ENCODE results near the gene TMEM79.

TMEM79 gene, protein sequence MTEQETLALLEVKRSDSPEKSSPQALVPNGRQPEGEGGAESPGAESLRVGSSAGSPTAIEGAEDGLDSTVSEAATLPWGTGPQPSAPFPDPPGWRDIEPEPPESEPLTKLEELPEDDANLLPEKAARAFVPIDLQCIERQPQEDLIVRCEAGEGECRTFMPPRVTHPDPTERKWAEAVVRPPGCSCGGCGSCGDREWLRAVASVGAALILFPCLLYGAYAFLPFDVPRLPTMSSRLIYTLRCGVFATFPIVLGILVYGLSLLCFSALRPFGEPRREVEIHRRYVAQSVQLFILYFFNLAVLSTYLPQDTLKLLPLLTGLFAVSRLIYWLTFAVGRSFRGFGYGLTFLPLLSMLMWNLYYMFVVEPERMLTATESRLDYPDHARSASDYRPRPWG

DNA sequence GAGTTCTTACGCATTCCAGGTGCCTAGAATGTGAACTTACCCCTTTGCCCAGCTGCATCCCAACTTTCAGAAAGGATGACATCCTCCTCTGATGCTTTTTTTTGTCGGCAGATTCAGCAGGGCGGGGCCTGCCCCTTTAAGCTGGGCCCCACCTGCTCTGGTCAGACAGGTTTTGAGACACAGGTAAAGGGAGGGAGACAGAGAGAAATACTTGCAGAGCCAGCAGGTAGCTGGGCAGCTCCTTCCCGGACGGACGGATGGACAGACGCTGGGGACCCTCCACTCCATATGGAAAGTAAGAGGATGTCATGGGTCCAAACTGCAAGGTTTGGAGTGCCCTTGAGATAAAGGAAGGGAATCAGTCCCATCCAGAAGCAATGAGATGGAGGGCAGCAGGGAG lies at the start of gene TMEM79:
TMEM79 (plus strand) TSS at position 214 of the 400 bp plus-strand sequence. CDS start 902 bp downstream, outside the sequence.
- DNase-seq: no peak

DNA sequence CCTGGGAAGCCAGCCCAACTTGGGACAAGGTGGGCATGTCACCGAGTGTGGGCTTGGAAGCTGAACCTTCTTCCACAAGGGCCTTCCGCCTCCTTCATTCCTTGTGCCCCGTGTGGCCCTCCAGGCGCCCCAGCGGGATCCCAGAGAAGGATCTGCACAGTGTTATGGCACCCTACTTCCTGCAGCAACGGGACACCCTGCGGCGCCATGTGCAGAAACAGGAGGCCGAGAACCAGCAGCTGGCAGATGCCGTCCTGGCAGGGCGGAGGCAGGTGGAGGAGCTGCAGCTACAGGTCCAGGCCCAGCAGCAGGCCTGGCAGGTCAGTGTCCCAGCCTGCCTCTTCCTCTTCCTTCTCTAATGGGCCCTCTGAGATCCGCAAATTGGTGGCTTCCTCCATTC lies 48.0 kb upstream of the TMEM79 start:
- DNase-seq: no peak

DNA sequence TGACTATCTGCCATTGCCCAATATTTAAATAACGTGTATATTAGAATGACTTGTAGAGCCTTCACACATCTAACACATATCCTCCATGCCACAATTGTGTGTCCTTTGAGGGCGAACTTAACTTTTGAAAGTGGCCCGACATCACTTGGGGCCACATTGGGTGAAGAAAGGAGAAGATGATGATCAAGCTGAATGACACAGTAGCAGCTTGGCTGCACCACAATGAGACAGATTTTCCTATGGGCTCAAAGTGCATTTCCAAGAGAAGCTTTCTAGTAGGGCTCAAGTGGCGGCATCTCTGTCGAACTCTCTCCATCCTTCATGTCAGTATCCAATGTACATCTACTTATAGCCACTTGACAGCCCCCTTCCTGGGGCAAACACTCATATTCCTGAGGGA lies 45.9 kb upstream of the TMEM79 start:
- DNase-seq: no peak

DNA sequence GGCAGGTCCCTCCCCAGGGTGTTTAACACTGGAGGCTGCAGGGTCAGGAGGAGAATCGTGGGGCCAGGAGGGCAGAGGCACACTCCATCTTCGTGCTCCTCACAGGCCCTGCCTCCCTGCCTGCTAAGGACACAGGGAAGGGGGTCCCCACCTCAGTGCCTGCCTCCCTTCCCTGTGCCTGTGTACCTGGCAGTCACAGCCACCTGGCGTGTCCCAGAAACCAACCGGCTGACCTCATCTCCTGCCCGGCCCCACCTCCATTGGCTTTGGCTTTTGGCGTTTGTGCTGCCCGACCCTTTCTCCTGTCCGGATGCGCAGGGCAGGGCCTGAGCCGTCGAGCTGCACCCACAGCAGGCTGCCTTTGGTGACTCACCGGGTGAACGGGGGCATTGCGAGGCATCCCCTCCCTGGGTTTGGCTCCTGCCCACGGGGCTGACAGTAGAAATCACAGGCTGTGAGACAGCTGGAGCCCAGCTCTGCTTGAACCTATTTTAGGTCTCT lies 42.8 kb upstream of the TMEM79 start:
- DNase-seq: no peak

DNA sequence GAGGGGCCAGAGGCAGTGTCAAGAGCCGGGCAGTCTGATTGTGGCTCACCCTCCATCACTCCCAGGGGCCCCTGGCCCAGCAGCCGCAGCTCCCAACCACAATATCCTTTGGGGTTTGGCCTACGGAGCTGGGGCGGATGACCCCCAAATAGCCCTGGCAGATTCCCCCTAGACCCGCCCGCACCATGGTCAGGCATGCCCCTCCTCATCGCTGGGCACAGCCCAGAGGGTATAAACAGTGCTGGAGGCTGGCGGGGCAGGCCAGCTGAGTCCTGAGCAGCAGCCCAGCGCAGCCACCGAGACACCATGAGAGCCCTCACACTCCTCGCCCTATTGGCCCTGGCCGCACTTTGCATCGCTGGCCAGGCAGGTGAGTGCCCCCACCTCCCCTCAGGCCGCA lies 42.2 kb upstream of the TMEM79 start, which contains the start of gene BGLAP:
BGLAP (plus strand) TSS at position 259 of the 400 bp plus-strand sequence; CDS start at position 307, 48 bp downstream.
- no peak for DNase-seq

DNA sequence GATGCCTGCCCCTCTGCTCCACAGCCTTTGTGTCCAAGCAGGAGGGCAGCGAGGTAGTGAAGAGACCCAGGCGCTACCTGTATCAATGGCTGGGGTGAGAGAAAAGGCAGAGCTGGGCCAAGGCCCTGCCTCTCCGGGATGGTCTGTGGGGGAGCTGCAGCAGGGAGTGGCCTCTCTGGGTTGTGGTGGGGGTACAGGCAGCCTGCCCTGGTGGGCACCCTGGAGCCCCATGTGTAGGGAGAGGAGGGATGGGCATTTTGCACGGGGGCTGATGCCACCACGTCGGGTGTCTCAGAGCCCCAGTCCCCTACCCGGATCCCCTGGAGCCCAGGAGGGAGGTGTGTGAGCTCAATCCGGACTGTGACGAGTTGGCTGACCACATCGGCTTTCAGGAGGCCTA lies 41.4 kb upstream of the TMEM79 start:
- DNase-seq: no peak

DNA sequence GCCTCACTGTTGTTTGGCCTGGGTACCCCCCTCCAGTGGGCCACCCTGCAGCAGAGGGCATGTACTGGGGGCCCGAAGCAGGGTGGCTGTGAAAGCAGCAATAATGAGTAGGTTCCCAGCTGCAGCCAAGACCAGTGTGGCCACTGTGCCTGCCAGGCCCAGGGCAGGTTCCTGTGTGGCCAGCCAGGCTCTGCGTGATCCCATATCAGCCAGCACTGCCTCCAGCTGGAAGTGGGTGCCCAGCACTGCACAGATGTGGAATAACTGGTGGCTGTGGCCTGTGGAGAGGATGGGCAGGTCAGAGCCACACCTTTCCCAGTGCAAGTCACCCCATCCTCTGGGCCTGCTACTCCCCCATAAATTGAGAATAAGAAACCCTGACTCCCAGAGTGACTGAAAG lies 40.0 kb upstream of the TMEM79 start:
- DNase-seq: no peak

DNA sequence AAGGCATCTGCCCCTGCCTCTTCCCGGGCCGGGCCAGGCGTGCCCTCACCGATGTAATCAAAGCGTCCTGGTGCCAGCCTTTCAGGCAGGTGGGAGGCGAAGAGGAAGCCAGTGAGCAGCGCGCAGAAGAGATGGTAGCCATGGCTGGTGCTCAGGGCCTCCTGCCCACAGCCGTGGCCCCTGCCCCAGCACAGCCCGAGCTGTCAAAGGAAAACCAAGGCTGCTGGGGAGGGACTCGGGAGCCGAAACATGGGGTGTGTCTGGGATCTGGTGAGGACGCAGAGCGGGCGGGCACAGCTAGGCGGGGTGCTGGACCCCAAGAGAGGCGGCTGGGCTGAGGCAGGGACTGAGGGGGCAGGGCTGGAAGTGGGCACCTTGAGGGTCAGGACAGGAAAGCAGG lies 39.4 kb upstream of the TMEM79 start:
- no peak for DNase-seq

DNA sequence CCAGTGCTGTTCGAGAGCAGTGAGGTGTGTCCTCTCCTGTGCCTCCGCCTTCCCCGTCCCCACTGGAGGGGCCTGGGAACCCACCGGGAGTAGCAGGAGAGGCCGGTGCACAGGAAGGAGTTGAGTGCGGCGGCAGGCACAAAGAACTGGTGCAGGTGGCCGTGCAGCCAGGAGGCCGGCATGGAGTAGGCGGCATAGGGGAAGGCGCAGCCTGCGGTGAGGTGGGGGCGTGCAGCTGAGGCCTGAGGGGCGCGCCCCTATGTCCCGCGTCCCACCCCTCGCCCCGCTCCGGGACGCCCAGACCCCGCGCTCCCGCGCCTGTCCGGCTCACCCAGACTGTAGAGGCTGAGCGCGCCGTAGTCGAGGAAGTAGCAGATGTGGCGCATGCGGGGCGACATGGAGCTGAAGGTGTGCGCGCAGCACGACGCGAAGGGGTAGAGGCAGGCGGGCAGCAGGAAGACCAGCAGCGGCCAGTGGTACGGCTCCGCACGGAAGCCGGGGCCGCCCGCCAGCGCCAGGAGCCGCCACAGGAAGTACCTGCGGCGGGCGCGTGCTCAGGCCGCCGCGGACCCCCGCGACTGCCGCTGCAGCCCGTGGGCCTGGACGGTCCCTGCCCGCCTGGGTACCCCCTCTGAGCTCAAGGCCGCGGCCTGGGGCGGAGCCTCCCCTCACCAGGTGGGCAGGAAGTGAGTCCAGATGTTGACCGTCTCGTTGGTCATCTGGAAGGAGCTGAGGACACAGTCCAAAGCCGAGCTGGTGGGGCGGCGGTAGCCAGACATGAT lies 38.5 kb upstream of the TMEM79 start:
- peak; percentile 36 for DNase-seq

DNA sequence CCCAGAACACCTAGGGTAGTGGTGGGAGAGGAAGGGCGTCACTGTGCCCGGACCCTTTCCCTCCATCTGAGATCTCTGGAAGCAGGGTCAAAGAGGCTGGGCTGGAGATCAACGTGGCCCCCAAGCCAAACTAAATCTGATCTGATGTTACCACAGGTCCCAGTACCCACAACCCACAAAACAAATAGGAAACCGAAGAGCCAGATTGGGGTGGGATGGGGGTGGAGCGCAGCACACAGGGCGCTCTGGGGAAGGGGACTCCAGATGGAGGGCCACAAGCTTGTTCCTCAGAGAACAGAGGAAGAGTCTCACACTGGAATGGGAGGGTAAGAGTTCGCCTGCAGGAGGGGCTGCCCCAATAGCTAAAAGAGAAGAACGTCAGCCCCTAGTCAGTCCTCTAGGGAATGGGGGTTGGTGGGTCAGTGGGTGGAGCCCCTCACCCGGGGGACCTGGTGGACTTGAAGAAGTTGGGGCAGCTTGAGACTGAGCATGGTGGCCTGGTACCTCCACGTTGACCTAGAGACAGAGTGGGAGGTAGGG lies 37.8 kb upstream of the TMEM79 start:
- DNase-seq: no peak

DNA sequence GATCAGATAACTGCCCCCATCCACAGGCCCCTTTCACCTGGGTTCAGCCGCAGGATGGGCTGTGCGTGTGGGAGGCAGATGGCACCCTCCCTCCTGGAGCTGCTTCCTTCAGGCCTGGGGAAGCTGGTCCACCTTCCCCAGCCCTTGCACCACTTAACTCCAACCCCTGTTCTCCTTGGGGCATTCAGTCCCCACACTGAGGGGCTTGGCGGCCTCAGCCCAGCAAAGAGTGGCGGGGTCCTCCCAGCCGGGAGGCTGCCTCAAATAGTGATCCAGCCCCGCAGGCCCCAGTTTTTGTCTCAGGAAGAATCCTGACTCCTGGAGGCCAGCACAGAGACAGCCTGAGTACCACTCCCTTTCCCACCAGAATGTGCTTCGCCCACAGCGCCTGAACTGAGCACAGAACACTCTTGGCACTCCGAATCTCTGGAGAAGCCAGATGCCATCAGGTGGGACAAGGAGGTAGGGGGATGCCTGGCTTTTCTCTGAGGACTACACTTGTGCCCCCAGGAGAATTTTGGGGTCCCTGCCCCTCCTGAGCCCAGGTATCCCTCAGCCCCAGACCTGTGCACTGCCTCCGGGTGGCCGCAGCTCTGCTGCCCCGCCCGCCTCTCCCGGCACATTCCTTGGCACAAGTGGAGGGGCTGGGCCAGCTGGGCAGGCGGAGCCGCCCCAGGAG lies 37.2 kb upstream of the TMEM79 start:
- no peak for DNase-seq

DNA sequence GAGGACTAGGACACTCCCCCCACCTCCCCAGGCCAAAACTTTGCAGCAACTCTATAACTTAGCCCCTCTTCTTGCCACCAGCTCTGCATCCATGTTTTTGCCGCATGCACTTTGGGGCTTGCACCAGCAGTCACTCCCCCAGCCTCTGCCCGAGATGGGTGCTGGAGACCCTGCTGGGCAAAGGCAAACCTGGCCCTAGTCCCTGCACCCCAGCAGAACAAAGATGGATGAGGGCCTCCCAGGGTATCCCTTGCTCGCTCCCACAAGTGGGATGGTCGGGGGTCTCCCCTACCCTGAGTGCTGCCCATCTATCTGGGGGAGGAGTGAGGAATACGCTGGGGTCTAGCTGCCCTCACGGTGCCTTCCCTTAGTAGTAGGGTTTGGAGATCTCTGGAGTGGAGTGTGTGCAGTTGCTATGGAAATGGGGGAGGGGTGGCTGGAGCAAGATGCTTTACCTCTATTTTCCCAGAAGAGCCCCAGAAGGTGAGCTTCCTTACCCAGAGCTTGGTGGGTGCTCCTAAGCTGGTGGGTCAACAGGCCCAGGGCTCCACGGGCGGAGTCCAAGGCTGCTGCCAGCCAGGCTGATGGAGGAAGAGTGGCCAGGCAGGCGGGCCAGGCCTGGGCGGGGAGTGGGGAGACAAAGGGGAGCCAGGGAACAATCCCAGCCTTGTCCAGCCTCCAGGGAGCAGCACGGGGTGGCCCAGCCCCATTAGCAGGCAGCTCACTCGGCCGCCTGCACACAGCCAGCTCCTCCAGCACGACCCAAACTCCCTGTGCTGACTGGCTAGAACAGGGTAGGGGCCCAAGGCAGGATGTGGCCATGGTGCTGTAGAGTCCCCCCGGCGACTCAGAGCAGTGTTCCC lies 36.4 kb upstream of the TMEM79 start, which contains the start of gene PAQR6:
PAQR6 (minus strand) TSS at position 597 of the 863 bp plus-strand sequence. CDS start 1,325 bp downstream, outside the sequence.
- DNase-seq: no peak

DNA sequence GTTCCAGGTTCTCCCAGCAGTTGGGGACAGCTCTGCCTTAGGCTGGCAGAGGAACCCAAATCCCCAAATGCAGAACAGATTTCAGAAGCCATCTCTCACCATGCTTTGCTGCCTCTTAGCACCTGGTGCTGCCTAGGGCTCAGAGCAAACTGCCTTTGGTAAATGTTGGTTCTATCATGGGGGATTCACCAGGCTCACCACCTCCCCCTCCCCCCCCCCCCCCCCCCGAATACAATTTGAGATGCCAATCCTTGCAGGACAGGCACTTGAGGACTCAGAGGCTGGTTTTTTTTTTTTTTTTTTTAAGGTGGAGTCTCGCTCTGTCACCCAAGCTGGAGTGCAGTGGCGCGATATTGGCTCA lies 35.8 kb upstream of the TMEM79 start:
- DNase-seq: no peak

DNA sequence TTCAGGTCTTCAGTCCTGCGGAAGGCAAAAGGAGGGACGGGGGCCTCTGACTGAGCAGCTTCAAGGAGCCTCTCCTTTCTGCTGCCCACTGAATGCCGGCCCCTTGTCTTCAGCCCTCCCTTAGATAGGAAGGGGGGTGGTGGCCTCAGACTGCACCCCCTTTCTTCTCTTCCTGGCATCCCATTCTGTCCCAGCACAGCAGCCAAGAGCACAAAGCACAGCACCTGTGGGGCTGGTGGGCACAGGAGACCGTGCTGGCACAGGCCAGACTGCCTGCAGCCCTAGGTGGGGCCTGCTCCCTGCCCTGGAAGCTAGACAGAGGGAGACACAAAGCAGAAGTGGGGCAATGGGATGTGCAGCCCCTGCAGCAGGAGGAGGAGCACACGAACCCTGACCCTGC lies 34.5 kb upstream of the TMEM79 start:
- DNase-seq: no peak

DNA sequence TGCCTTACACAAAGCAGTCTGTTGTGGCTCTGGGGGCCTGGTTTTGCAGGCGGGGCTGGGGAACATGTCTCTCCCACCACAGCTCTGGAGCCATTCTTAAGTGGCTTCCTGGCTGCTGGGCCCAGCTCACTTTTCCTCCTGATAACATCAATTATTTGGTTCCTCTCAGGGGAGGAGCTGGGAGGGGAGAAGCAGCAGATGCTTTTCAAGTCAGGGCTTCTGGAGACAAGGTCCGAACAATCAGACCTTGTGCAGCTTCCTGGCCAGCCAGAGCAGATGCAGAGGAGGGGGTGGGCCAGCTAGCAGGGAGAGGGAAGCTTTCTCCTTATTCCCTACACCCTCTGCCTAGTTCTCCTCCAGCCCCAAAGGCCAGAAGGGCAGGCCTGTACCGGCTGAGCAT lies 32.6 kb upstream of the TMEM79 start:
- DNase-seq: no peak

DNA sequence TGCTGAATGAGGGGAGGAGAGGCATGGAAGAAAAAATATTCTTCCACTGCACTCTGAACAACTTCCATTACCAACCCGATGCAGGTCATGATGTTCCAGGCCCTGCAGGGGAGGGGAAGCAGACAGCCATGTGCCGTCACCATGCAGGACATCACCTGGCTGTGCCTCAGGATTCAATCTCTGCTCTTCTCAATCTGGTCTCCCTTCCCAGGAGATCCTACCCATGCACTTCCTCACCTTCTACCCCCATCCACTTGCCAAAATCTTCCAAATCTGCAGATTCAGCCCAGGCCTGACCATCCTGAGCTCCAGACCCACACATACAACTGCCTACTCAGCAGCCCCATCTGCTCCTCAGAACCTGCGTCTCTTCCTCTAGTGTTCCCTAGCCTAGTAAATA lies 30.5 kb upstream of the TMEM79 start:
- DNase-seq: no peak

DNA sequence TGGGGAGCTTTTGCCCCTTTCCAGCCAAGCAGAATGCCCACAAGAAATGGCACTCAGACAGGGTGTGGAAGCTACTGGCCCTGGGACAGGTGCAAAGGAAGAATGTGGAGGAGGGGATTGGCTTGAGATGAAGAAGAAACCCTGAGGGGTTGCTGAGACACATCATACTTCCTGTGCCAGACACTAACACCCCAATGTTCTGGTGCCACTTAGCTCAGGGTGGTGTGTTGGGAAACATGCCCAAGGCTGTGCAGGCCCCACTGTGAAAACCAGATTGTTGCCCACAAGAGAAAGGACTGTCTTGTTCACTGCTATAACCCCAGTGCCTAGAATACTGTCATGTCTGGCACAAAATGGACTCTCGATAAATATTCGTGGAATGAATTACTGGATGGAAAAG lies 26.4 kb upstream of the TMEM79 start:
- DNase-seq: no peak

DNA sequence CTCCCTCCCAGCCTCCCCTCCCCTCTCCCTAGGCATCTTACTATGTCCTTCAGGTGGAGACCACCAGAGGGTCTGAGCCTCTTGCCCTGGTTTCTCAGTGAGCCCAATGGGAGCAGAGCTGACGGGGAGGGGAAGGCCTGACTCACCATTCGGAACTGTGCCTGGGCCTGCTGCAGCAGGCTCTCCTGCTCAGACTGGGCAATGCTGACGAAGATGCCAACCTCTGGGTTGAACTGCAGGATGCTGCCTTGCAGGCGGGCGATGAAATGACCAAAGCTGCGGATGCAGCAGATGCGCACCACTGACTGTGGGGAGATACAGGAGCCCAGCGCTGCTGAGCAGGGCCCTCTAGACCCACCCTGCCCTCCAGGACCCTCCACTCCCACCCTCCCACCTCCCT lies 25.3 kb upstream of the TMEM79 start:
- DNase-seq: no peak

DNA sequence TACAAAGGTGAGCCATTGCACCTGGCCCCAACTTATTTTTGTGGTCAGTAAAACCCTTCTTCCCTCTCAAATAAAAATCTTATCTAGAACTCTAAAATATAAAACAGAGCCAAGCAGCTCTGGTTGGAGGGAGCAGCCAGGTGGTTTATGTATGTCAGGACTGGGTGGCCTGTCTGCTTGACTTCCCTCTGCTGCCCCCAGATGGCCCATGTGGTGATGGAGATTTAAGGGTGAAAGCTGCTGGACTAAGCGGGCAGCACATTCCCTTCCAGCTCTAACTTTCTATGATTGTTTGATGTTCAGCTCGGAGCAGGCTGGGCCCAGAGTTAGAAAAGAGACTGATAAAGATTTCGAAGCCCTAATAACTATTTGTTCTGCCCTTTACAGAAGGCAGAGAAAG lies 24.3 kb upstream of the TMEM79 start:
- DNase-seq: no peak

DNA sequence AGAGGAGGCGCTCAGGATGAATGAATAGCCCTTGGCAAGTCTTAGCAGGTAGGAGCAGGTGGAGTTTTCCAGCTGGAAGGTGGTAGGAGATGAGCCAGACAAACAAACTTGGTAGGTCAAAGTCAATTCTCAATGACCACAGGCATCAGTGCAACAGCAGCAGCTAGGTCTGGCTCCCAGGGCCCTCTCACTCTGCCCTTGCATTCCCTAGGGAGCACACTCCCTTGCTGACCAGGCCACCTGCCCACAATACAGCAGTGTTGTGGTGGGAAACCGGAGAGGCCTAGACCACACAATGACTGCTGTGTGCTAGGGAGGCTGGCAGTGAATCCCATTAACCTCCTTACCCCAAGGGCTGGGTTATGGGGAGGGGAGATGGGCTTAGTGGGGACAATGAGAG lies 23.2 kb upstream of the TMEM79 start:
- no peak for DNase-seq

DNA sequence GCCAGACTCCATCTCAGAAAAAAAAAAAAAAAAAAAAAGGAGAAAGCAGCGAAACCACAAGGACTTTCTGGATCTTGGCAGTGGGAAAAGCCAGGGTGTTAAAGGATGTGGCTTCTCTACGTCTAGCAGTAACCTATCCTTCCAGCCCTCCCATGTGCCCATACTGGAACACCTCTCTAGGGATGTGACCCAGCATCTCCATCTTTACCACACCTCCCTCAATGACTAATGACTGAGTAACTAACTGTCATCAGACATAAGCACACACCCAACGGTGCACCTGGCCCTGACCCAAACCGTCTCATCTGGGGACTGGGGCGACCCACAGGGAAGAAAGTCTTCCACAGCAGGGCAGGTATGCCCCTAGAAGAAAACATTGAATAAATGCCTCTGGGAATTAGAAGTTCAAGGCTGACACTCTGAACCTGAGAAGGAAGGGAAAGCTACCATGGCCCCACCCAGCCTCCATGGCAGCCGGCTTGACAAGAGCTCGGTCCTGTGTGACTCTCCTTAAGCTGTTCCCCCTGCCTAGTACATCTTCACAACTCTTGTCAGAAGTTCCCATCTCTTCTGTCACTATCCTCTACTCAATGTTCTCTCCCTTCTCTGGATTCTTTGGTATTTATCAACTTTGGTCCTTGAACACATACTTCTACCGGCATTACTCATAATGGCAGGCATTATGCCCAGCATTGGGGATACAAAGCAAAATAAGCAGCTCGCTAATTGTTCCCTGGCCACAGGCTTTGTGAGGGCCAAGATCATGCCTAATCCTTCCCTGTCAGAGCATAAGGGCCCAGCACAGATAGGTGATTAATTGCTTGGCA lies 21.5 kb upstream of the TMEM79 start:
- no peak for DNase-seq

Data from CD4-positive, alpha-beta T cell treated with Interleukin-10 for 1 hour (primary cell).